WI38 (cell line): Measurements from ENCODE around the gene PIPOX.

Experiments
- H3K4me3 ChIP-seq: 2 replicates; pipeline ENCODE4 v1.5.1; 2011; ENCODE audit warnings: low read depth, mild to moderate bottlenecking, control low read depth, low read length
- TF ChIP-seq, protein P1 (sequence below): IDR thresholded peaks from 2 replicates; pipeline ENCODE4 v1.5.1; 2012; ENCODE audit warnings: low read depth, mild to moderate bottlenecking, control low read depth, low read length

Gene PIPOX

DNA sequence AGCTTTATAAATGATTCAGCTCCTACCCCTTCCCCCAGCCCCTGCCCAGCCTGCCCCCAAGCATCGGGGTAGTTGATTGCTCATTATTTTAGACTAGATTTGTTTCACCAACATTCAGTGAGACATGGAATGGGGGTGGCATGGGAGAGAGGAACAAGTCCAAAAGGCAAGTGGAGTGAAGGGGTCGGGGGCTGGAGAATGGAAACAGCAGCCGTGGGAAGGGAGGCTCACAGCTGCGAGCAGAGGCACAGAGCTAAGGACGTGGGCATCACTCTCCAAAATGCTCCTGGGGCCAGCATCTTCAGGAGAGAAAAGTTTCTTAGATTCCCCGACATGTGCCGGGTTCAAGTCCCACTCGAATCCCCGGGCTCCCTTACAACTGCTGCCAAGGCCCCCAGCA lies 19.3 kb downstream of the PIPOX start:
- TF ChIP-seq, protein P1, sequence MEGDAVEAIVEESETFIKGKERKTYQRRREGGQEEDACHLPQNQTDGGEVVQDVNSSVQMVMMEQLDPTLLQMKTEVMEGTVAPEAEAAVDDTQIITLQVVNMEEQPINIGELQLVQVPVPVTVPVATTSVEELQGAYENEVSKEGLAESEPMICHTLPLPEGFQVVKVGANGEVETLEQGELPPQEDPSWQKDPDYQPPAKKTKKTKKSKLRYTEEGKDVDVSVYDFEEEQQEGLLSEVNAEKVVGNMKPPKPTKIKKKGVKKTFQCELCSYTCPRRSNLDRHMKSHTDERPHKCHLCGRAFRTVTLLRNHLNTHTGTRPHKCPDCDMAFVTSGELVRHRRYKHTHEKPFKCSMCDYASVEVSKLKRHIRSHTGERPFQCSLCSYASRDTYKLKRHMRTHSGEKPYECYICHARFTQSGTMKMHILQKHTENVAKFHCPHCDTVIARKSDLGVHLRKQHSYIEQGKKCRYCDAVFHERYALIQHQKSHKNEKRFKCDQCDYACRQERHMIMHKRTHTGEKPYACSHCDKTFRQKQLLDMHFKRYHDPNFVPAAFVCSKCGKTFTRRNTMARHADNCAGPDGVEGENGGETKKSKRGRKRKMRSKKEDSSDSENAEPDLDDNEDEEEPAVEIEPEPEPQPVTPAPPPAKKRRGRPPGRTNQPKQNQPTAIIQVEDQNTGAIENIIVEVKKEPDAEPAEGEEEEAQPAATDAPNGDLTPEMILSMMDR, result no peak
- H3K4me3 ChIP-seq, result no peak overlapping the region

DNA sequence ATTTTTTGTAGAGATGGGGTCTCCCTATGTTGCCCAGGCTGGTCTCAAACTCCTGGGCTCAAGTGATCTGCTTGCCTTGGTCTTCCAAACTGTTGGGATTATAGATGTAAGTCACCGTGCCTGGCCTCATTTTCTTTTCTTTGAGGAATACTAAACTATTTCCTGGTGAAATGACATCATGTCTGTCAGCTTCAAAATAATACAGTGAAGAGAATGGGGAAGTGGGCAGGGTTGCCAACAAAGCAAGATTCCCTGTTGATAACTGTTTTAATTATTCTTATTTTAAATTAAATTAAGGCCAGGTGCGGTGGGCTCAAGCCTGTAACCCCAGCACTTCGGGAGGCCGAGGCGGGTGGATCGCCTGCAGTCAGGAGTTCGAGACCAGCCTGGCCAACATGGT lies 21.1 kb downstream of the PIPOX start:
- no peak overlapping the region for H3K4me3 ChIP-seq
- TF ChIP-seq, protein P1, result no peak

DNA sequence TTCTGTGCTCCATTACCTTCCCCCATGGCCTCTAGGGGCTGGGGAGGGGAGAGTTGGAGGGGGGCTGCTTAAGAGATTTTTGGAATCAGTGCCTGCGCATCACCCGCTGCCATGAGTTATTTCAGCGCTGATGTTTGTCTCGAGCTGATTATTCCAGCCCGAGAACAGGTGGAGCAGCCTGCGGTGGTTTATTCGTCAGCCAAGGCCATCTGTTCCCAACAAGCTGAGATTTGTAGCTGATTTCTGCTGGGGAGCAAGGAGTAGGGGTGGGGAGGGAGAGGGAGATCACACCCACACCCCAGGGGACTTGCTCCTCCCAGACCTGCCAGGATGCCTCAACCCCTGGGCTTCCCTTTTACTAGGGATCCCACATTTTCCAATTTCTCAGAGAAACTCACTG lies 23.1 kb downstream of the PIPOX start:
- H3K4me3 ChIP-seq, result no peak overlapping the region
- TF ChIP-seq, protein P1, result no peak

DNA sequence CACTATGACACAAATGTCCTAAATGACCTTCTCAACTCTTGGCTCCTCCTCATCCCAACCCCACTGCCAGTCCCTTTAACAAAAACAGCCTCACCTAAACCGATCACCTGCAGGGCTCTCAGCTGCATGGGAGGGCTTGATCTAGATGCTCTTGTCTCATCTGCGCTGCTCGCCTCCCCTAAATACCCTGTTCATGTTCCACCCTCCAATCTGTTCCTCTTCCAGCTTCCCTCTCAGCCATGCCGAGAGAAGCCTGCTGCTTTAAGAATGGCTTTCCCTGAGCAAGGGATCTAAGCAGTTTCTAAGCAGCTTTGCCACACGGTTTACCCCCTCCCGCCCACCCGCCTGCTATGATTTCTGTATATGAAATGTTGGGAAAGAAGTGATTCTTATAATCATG lies 23.7 kb downstream of the PIPOX start:
- TF ChIP-seq, protein P1, result no peak
- H3K4me3 ChIP-seq, result no peak overlapping the region

DNA sequence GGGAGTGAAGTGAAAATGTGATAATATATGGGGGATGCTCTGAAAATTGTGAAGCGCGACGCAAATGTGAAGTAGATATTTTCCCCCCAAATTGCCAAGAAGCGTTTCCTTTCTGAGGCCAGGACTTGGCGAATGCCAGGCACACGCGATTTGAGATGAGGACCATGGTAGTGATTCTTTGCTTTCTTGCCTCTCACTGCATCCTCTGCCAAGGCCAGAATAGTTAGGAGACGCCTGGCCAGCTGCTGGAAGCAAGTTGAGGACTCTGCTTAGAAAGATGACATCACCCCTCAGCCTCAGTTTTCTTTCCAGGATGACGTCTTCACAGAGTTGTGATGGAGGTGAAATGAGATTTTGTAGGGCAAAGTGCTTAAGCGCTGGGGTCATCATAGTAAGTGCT lies 25.9 kb downstream of the PIPOX start:
- TF ChIP-seq, protein P1, result no peak

DNA sequence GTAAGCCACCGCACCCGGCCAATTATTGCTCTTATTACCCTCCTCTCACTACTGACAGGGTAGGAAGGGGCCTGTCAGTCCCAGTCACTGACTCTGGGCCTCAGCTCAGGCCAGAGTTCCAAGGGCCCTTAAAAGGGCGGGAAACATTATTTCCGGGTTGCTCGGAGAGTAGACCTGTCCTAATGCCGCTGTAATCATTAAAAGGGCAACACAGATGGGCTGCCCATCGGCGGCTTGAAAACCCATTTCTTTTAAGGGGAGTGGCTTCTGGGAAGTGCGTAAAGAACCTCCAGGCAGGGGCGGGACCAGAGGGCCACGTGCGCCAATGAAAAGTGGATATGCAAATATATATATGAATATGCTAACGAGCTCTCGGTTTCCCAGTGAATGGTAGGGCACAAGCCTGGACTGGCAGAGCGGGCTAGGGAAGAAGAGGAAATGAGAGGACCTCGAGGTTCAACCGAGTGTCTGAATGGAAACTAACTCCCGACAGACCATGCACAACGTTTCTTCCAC lies 26.6 kb downstream of the PIPOX start:
- H3K4me3 ChIP-seq, result no peak overlapping the region
- TF ChIP-seq, protein P1, result no peak

More for the DNA sequence above, 25.9 kb downstream of the PIPOX start:
- H3K4me3 ChIP-seq, result no peak overlapping the region

DNA sequence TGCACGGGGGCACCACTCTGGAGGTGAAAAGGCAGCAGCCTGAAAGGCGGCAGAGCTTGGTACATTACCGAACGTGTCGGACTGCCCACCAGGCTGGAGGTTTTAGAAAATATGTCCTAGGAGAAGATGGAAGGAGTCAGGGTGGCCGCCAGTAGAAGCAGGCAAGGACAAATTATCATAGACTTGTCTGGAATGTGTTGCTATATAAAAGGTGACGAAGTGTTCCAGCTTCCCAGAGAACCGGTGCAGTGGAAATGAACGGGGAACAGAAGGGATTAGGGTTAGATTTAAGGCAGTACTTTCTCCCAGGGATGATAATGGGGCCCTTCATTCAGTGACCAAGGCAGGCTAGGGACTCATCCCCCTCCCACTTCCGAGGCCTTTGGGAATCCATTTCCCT lies 27.4 kb downstream of the PIPOX start:
- H3K4me3 ChIP-seq, result no peak overlapping the region
- TF ChIP-seq, protein P1, result no peak
